CD4-positive, alpha-beta T cell treated with Interleukin-4 for 1 hour (primary cell): Measurements from ENCODE around the gene ZCCHC24.

Experiments used
- DNase-seq, 2 donors: peaks; one replicate each; pipeline ENCODE4 v3.0.0-alpha.2; 2020 to 2022

Gene ZCCHC24

GRCh38 chr10:79409038-79409725, 36.2 kb downstream of the ZCCHC24 start:
- no peak for DNase-seq

DNA sequence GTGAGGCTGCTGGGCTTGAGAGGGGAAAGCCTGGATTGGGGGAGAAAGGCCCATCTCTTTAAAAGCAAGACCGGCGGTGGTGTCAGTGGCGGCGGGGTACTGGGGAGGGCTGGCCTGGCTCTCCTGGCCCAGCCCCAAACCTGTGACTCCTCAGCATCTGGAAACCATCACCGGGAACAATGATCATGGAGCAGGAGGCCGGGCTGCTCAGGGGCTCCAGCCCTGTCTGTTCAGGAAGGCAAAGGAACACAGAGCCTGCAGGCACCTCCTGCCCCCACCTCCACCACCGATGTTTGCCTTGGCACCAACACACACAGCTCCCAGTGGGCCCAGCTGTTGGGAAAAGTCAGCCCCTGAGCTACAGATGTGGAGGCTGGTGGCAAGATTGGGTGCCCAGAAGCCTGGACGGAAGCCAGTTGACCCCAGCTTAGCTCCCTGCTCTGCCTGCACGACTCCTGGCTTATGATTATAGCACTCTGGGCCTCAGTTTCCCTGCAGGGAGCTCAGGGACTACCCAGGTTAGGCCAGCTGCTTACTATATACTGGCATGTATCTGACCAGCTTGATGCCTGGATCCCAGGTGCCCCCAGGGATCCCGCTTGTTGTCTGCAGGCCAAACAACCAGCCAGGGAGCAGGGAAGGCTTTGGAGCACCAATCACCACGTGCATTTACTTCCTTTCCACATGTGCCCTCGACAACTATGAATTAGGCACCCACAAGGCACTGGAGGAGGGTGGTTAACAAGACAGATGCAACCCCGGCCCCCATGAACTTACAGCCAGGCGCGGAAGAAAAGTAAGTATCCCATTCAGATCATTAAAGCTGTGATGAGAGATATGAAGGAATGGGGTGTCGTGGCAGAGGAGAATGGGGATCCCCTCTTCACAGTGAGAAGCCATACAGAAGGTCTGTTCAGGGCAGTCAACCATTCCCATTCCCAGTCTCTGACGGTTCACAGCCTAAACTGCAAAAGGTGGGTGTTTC, 37.3 kb downstream of the ZCCHC24 start:
- no peak for DNase-seq

DNA sequence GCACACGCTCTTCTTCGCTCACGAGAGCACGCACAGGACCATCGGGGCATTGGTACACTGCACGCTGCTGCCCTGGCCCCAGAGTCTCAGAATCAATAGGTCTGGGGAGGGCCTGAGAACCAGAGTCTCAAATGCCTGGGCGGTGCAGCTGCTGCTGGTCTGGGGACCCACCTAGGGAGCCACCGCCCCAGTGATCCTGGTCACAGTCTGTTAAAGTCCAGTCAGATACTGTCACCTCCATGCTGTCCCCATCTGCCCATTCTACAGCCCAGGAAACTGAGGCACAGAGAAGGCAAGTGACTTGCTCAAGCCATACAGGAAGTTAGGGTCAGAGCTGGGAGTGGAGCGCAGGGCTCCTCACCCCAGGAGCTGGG, 38.0 kb downstream of the ZCCHC24 start:
- DNase-seq, result no peak

DNA sequence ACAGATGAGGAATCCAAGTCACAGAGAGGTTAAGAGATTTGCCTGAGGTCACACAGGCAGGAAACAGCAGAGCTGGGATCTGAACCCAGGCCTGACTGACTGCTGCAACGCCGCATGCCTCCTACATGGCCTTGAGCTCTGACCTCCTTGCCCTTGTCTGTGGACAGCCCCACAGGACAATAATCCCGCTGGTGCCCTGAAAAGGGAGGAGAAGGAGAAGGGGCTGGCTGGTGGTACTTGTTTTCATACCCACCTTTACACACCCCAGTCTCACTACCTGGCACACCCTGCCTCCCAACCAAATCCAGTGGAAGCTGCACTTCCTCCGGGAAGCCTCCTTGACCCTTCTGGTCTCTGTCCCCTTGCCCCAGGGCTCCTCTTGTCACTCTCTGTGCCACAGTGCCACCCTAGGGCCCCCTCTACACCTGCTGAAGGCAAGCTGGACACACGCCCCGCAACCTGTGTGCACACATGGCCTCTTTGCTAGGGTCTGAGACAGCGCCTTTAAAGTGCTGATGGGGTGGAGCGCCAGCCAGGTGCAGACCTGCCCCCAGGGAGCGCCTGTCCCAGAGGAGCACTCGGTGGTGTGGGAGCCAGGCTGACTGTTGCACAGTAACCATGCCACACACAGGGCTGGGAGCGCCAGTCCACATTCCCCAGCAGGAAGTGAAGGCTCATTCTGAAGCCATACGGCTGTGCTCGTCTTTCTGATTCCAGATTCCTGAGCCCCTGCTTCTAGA, 38.6 kb downstream of the ZCCHC24 start:
- no peak for DNase-seq

- DNase-seq, result no peak
Observed at GRCh38 chr10:79405995-79406515, 39.4 kb downstream of the ZCCHC24 start.

GRCh38 chr10:79405221-79405994, 40.0 kb downstream of the ZCCHC24 start:
- DNase-seq, result no peak

GRCh38 chr10:79404690-79405131, 40.7 kb downstream of the ZCCHC24 start:
- DNase-seq, result no peak

DNA sequence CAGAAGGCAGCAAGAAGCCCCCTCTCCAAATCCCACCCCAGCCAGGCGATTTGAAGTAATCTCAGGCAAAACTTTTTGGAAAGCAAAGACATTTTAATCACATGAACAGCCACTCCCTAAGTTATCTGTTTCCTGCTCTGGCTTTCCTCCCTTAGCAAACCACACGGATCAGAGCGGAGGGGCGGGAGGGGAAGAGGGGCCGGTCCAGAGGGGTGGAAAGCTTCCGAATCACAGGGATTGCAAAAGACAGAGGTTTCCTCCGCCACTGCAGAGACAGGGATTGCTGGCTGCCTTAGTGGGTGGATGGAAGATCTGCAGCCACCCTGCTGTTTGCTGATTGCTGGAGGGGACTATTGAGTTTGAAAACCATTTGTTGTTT, 41.2 kb downstream of the ZCCHC24 start:
- no peak for DNase-seq

DNA sequence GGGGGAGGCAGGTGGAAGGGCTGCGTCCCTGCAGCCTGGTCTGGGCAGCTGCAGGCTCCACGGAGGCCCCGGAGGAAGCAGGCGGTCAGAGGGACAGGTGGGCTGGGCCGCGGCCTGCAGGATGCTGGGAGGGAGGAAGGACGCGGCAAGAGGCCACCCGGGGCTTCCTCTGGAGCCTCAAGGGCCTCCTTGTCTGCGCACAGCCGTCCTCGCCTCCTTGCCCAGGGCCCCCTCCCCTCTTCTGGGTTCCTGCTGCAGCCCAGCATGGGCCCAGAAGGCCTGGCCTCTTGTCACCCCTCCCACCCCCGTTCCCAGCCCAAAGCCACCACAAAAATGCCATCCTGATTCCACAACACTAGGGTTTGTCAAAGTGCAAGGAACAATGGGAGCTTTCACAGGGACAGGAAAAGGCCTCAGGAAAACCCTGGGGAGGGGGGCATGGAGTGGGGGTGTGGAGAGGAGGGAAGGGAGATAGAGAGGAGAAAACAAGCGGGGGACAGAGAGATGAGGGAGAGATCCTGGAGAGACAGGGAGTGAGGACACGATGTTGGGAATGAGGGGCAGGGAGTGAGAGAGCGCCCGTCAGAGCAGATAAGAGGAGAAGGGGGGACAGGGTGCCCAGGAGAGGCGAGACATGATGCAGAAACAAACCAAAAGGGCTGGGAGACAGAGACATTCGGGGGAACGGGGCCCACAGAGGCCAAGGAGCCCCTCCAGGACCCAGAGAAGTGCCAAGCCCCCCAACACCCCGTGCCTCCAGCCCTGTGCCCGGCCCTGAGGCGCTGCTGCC, 41.8 kb downstream of the ZCCHC24 start:
- no peak for DNase-seq

DNA sequence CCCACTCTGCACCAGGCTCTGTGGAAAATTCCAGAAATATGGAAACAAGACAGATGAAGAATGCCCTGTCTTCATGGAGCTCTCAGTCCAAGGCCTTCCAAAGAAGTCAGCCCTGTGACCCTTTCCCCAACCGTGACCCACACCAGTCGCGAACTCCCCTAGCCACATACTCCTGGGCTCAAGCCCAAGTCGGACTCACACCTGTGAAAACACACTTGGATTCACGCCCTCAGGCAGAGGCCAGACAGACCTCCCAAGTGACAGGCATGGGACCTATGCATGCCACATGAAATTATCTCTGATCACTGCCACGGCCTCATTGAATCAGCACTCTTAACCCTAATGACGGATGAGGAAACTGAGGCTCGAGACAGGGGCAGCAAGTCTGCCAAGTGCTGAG, 42.5 kb downstream of the ZCCHC24 start:
- no peak for DNase-seq

DNA sequence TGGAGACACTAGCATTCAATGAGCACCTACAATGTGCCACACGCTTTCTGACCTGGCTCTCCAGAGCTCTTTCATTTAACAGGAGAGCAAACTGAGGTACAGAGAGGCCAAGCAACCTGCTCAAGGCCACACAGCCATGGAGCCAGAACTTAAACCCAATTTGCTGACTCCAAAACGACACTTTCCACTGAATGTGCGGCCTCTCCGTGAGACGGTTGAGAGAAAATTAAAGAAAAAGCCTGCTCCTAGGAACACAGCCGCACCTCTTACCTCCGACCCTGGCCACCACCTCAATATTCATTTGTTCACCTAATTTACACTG, 42.8 kb downstream of the ZCCHC24 start:
- no peak for DNase-seq

GRCh38 chr10:79401015-79401921, 44.2 kb downstream of the ZCCHC24 start:
- DNase-seq, result no peak

DNA sequence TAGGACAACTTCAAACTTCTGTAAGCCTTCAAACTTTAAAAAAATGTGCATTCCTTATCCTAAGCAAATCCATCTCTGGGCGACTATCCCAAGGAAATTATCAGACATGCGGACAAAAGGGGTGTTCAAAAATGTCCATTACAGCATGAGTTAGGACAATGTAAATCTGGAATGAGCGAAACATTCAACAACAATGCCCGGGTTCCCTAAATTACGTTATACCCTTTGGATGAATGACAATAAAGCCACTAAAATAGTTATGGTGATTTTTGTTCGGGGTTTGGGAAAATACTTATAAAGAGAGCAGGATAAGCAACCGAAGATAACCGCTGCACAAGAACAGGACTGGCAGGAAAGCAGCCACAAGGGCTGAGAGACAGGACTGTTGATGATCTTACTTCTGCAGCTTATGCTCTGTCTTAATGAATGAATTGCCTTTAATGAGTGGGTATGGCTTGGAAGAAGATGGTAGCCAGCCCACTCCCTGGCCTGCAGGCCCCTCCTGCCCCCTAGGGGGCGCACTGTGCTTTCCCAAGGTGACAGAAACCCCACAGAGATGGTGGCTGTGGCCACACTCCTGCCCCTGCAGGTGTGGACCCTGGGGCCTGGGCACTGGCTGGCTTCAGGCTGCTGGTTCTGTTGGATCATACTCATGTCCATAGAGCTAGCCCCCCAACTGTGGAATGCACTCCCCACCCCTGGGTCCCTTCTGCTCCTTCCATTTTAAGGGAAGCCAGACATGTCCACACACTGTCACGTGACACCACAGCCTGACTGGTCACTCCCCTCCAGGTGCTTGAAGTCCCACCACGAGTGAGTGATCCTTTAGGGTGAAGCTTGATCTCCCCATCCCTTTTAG, 45.0 kb downstream of the ZCCHC24 start:
- peak; percentile 32 to 34 for DNase-seq

- DNase-seq, result no peak
Observed at GRCh38 chr10:79399223-79399831, 46.1 kb downstream of the ZCCHC24 start.

DNA sequence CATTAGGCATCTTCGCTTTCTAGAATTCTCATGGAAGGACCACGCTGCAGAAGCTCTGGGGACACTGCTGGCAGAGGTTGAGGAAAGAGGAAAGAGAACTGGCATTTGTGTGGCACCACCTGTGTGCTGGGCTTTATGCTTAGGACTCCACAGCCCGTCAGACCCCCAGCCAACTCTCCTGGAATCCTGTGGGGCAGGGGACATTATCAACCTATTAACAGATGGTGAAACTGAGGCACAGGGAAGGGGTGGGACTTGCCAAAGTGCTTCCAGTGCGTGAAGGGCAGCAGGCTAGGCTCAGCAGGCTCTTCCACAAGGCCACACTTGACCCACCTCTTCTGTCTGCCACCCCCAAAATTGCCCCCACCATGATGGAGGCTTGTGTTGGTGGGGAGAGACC, 46.8 kb downstream of the ZCCHC24 start:
- no peak for DNase-seq

DNA sequence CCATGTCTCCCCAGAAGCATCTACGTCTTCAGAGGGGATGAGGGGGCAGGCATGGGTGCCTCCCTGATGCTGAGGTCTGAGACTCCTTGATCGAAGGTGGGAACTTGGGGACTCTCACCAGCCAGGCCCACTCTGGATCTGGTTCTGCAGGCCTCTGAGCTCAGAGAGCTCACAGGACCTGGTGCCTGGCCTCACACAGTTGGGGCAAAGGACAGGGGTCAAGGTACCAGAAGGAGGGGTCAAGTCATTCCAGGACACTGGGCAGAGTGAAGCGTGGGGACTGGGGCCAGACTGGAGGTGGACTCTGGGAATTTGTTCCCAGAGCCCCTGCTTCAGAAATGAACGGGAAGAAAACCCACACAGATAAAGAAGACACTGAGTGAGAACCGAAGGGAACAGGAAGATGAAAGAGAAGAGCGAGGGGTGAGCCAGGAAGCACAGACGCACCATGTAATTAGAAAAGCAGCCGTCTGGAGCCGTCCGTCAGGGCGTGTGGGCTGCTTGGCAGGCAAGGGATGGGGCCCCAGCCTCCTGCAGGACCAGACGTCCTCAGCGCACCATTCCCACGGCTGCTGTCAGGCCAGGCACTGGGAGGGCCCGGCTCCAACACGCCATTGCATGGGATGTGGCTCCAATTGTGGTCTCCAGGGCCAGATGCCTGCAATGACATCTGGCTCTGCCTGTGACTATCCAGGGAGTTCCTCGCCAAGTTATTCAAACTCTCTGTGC, 47.7 kb downstream of the ZCCHC24 start:
- DNase-seq, result no peak

DNA sequence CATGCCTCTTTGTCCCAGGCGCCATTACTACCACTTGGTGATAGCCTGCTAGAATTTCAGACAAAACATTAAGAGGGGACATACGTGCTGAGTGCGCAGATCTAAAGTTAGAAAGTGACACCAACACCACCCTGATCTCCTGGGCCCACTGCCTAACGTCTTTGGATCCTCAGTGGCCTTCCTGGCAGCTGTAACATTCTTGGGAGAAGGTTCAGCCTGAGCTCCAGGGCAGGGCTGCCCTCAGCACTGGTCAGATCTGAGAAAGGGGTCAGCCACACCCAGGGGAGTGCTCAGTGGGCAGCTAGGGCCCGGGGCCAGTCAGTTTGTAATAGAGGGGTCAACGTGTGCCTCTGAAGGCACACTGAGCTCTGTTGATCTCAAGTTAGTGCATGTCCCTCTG, 48.4 kb downstream of the ZCCHC24 start:
- DNase-seq, result no peak

DNA sequence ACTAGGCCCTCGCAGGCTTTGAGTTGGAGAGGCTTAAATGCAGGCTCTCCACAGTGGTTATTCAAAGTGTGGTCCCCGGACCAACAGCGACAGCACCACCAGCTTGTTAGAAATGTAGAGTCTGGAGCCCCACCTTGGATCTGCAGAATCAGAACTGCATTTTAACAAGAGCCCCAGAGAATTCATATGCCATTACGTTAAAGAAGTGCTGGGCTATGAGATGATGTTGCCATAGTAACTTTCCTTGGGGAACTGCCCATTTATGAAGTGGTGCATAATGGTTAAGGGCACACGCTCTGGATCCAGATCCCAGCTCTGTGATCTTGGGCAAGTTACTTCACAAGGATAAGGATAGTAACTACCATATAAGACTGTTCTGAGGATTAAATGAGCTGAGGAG, 48.9 kb downstream of the ZCCHC24 start:
- no peak for DNase-seq
